ENCODE results near the gene ADAM12.

ADAM12 gene

DNA sequence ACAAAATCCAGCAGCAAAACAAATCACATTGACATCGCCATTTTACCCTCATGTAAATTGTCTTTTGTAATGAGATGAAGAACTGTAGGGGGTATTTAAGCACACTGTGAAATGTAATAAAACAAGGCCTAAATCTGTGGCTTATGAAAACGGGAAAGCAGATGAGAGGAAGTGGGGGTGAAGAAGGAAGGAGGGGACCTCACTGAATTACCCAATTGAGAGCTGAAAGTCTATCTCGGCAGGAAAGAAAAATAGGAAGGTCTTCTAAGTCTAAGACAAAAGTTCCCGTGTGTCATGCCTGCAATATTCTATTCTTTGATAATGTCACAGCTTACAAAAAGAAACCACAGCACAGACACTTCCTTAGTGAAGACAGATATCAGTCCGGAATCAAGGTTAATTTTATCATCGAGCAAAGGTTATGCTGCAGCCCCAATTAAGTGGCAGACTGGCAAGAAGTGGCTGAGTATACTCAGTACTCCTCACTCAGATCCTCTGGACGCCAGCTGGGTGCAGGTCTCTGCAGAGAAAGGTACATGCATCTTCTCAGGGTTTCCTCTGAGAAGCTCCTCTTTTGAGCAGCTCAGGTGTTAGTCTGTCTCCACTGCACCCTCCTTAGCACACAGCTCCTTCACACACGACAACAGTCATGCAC is 252.2 kb downstream of the ADAM12 start:
- TF ChIP-seq CTCF (IDR thresholded peaks at IDR 0.05) = no peak

DNA sequence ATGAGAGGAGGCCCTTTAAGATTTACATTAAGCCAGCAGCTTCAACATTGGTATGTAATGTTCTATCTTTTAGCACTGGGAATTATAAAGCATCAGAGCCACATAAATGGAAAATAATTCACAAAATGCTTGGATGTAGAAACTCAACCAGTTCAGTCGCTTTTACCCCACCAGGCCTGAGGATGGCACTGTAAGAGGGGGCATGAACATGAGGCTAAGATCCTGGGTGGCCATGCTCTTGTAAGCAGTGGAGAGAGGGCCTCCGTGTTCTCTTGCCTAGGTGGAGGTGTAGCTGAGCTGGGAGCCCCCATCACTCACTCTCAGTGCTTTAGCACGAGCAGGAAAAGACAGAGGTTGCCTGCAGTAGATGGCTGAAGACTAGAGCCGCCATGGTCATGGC is 253.1 kb downstream of the ADAM12 start:
- no peak for TF ChIP-seq CTCF (IDR thresholded peaks at IDR 0.05)
- H3K4me1 ChIP-seq (ENCODE audit: control insufficient read depth in 1 of 2, insufficient read depth in 1 of 2, low read depth in 1 of 2, low read length in 1 of 2) = peaks cover 19 to 39% of the 10 kb centered on the region in 2 experiments
- H3K27me3 ChIP-seq = no peaks in the 10 kb centered on the region
- no peak overlapping the region for H3K4me3 ChIP-seq (ENCODE audit: low read depth in 1 of 2, low read length in 1 of 2)
- H3K27ac ChIP-seq = peak overlapping the region; percentile 78
- no peaks in the 10 kb centered on the region for H3K9me3 ChIP-seq
- no peaks in the 10 kb centered on the region for H3K36me3 ChIP-seq

More for the DNA sequence above, 252.2 kb downstream of the ADAM12 start:
- Histone ChIP-seq H3K4me3 (ENCODE audit: low read depth in 1 of 2, low read length in 1 of 2) (peak overlapping the region; percentile 33 to 36), H3K36me3 (no peaks in the 10 kb centered on the region), H3K27ac (peak overlapping the region; percentile 78), H3K27me3 (no peaks in the 10 kb centered on the region), H3K4me1 (ENCODE audit: control insufficient read depth in 1 of 2, insufficient read depth in 1 of 2, low read depth in 1 of 2, low read length in 1 of 2) (peaks cover 19 to 39% of the 10 kb centered on the region in 2 experiments), H3K9me3 (no peaks in the 10 kb centered on the region)

DNA sequence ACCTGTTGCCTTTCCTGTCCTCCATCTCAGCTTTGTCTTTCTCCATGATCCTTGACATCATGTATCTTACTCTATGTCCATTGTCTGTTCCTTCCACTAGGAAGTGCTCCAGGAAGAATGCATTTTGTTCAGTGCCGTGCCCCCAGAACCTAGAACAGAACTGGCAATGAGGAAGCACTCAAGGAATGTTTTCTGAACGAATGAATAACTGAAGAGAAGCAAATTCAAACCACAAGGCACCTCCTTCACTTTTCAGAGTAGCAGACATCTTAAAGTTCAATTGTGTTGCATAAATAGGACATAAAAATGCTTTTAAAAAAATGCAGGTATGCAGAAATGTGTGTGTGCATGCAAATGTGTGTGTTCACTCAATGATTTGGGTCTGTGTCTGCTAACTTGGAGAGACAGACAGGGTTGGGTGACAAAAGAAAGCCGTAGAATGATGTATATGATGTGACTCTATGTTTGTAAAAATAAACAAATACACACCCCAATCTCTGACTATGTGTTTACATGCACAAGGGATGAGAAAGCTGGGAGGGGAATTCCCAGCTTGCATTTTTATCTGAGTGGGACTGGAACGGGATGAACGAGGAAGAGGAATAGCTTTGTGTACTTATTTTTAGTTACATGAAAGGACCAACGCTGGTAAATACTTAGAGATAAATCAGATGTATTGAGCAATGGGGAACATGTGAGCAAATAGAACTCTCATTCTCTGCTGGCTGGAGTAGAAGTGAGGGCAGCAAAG is 254.2 kb downstream of the ADAM12 start:
- Histone ChIP-seq H3K27me3 (no peaks in the 10 kb centered on the region), H3K27ac (no peak overlapping the region), H3K4me3 (ENCODE audit: low read depth in 1 of 2, low read length in 1 of 2) (no peak overlapping the region), H3K9me3 (no peaks in the 10 kb centered on the region), H3K4me1 (ENCODE audit: control insufficient read depth in 1 of 2, insufficient read depth in 1 of 2, low read depth in 1 of 2, low read length in 1 of 2) (peaks cover 19 to 39% of the 10 kb centered on the region in 2 experiments), H3K36me3 (no peaks in the 10 kb centered on the region)
- no peak for TF ChIP-seq CTCF (IDR thresholded peaks at IDR 0.05)

GRCh38 chr10:126133082-126133620 is 255.1 kb downstream of the ADAM12 start:
- Histone ChIP-seq H3K27me3 (no peaks in the 10 kb centered on the region), H3K9me3 (no peaks in the 10 kb centered on the region), H3K4me3 (ENCODE audit: low read depth in 1 of 2, low read length in 1 of 2) (no peak overlapping the region), H3K27ac (no peak overlapping the region), H3K36me3 (no peaks in the 10 kb centered on the region), H3K4me1 (ENCODE audit: control insufficient read depth in 1 of 2, insufficient read depth in 1 of 2, low read depth in 1 of 2, low read length in 1 of 2) (peaks cover 19 to 44% of the 10 kb centered on the region in 2 experiments)
- TF ChIP-seq CTCF (IDR thresholded peaks at IDR 0.05) = no peak

DNA sequence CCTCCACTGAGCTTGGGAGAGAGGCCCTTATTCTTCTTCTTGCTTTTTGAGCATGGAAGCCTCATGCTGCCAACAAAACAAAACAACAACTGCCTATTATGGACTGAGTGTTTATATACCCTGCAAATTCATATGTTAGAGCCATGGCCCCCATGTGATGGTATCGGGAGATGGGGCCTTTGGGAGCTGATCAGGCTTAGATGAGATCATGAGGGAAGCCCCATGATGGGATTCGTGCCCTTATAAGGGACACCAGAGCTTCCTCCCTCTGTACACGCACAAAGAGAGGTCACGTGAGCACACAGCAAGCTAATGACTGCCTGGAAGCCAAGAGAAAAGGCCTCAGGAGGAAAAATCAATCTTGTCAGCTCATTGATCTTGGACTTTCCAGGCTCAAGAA is 256.9 kb downstream of the ADAM12 start:
- Histone ChIP-seq H3K4me1 (ENCODE audit: control insufficient read depth in 1 of 2, insufficient read depth in 1 of 2, low read depth in 1 of 2, low read length in 1 of 2) (peaks cover 16 to 31% of the 10 kb centered on the region in 2 experiments), H3K9me3 (no peaks in the 10 kb centered on the region), H3K27me3 (no peaks in the 10 kb centered on the region), H3K27ac (no peak overlapping the region), H3K36me3 (no peaks in the 10 kb centered on the region), H3K4me3 (ENCODE audit: low read depth in 1 of 2, low read length in 1 of 2) (no peak overlapping the region)
- no peak for TF ChIP-seq CTCF (IDR thresholded peaks at IDR 0.05)

All from neutrophil (primary cell).